Effector memory CD8-positive, alpha-beta T cell (primary cell): ENCODE data around the gene SLIT3.

Experiments
- ATAC-seq: fragments of 150-1000 bp; cut with Tn5 transposase; replicated peaks from 2 replicates; pipeline ENCODE4 v1.10.0; 2021; ENCODE audit warnings: mild to moderate bottlenecking, moderate library complexity
- DNase-seq, 3 experiments: peaks; one replicate each; pipeline ENCODE4 v3.0.0; 2021
- H3K27ac Mint-ChIP-seq, 2 donors: one replicate each; pipeline ENCODE4 v1.8.0; 2022; ENCODE audit warnings: mild to moderate bottlenecking in 2 of 2, mixed read lengths in 2 of 2, moderate library complexity in 2 of 2
- H3K27me3 Mint-ChIP-seq, 2 donors: one replicate each; pipeline ENCODE4 v1.8.0; 2022; ENCODE audit warnings: mixed read lengths in 2 of 2
- H3K36me3 Mint-ChIP-seq: one replicate; pipeline ENCODE4 v1.8.0; 2022; ENCODE audit warnings: mild to moderate bottlenecking, moderate library complexity, mixed read lengths; ENCODE audit not compliant: insufficient read depth
- H3K4me1 Mint-ChIP-seq, 2 donors: one replicate each; pipeline ENCODE4 v1.8.0; 2022; ENCODE audit warnings: low read depth in 2 of 2, mixed read lengths in 2 of 2
- H3K4me3 Mint-ChIP-seq, 2 donors: one replicate each; pipeline ENCODE4 v1.8.0; 2022; ENCODE audit warnings: mild to moderate bottlenecking in 2 of 2, mixed read lengths in 2 of 2, moderate library complexity in 2 of 2
- H3K9me3 Mint-ChIP-seq, 2 donors: one replicate each; pipeline ENCODE4 v1.8.0; 2022; ENCODE audit warnings: mixed read lengths in 2 of 2
- total RNA-seq, 9 experiments: gene quantifications; one replicate each; lab custom pipeline; 2026; lab: John Stamatoyannopoulos, UW

SLIT3 gene
- 0 to 0.36 (median 0.06) reads per million in 9 experiments for total RNA-seq

- Mint-ChIP-seq H3K4me3 (peak within 1 kb of the TSS in 1 of 2 donors; percentile 44), H3K27me3 (peaks cover 41 to 83% of the 10 kb centered on the region in 2 donors), H3K4me1 (peaks cover 4 to 10% of the 10 kb centered on the region in 2 donors), H3K9me3 (no peaks in the 10 kb centered on the region), H3K27ac (no peak within 1 kb of the TSS), H3K36me3 (peaks cover 4% of the 10 kb centered on the region)
- ATAC-seq (no peak), DNase-seq (no peak)
Observed at GRCh38 chr5:169300468-169301385, at the start of gene SLIT3. Gene SLIT3 (minus strand): TSS chr5:169301139. CDS start chr5:169300709, 430 bp downstream.

- peaks cover 0 to under 1% of the 10 kb centered on the region in 2 donors for H3K9me3 Mint-ChIP-seq
- no peak for ATAC-seq
- H3K27ac Mint-ChIP-seq: no peak overlapping the region
- peaks cover 32 to 35% of the 10 kb centered on the region in 2 donors for H3K27me3 Mint-ChIP-seq
- no peak for DNase-seq
- no peaks in the 10 kb centered on the region for H3K36me3 Mint-ChIP-seq
- no peak overlapping the region for H3K4me3 Mint-ChIP-seq
- no peaks in the 10 kb centered on the region for H3K4me1 Mint-ChIP-seq
Observed at GRCh38 chr5:169350016-169350415, 49.1 kb upstream of the SLIT3 start.

GRCh38 chr5:169347786-169348185 lies 46.8 kb upstream of the SLIT3 start:
- no peak overlapping the region for H3K27ac Mint-ChIP-seq
- peaks cover 0 to 2% of the 10 kb centered on the region in 2 donors for H3K4me1 Mint-ChIP-seq
- peaks cover 24 to 43% of the 10 kb centered on the region in 2 donors for H3K27me3 Mint-ChIP-seq
- H3K9me3 Mint-ChIP-seq: peaks cover 0 to 1% of the 10 kb centered on the region in 2 donors
- ATAC-seq: no peak
- no peak for DNase-seq
- no peaks in the 10 kb centered on the region for H3K36me3 Mint-ChIP-seq
- H3K4me3 Mint-ChIP-seq: no peak overlapping the region

GRCh38 chr5:169344629-169345028 lies 43.7 kb upstream of the SLIT3 start:
- DNase-seq (no peak), ATAC-seq (no peak)
- H3K4me3 Mint-ChIP-seq: no peak overlapping the region
- H3K9me3 Mint-ChIP-seq: peaks cover 0 to 1% of the 10 kb centered on the region in 2 donors
- H3K27ac Mint-ChIP-seq: no peak overlapping the region
- H3K4me1 Mint-ChIP-seq: peaks cover 0 to 2% of the 10 kb centered on the region in 2 donors
- no peaks in the 10 kb centered on the region for H3K36me3 Mint-ChIP-seq
- peaks cover 13 to 38% of the 10 kb centered on the region in 2 donors for H3K27me3 Mint-ChIP-seq

DNA sequence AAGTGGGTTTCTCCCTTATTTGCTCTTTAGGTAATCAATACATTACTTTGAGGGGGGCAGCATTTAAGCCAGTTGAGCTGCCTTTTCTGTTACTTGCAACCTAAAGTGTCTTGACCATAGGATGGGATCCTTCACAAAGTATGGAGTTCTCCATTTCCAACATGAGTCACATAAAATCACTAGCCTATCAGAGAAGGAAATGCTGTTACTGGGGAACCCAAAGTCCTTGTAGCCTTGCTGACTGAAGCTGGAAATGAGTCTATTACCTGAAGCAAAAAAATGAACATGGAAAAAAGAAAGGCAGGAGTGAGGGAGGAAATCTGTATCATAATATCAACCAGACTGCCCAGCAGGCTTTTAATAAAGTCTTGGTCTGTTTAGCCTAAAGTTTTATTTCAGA lies 42.8 kb upstream of the SLIT3 start:
- H3K4me1 Mint-ChIP-seq: peaks cover 0 to 2% of the 10 kb centered on the region in 2 donors
- peaks cover 8 to 36% of the 10 kb centered on the region in 2 donors for H3K27me3 Mint-ChIP-seq
- no peak overlapping the region for H3K27ac Mint-ChIP-seq
- no peak for ATAC-seq
- no peak for DNase-seq
- no peak overlapping the region for H3K4me3 Mint-ChIP-seq
- H3K36me3 Mint-ChIP-seq: no peaks in the 10 kb centered on the region
- H3K9me3 Mint-ChIP-seq: peaks cover 0 to 1% of the 10 kb centered on the region in 2 donors

DNA sequence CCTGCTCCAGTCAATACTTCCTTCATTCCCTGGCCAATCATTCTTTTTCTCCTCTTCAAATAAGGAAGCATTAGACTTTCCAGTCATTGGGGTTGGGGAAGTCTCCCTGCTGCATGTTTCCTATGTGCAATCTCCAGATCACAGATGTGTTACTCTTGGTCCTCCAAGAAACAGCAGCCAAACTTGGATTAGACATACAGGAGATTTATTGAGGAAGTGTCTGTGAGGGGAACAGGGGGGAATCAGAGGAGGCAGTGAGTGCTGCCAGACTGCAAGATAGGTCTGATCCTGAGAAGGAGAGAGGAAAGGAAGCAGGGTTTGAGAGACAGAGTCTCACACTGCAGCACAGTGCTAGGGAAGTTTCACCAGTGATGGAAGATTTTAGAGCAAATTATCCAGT lies 40.6 kb upstream of the SLIT3 start:
- Mint-ChIP-seq H3K27me3 (peaks cover 9 to 22% of the 10 kb centered on the region in 2 donors), H3K4me1 (peaks cover 0 to 2% of the 10 kb centered on the region in 2 donors), H3K36me3 (no peaks in the 10 kb centered on the region), H3K27ac (no peak overlapping the region), H3K9me3 (peaks cover 0 to 1% of the 10 kb centered on the region in 2 donors), H3K4me3 (no peak overlapping the region)
- ATAC-seq (no peak), DNase-seq (no peak)

DNA sequence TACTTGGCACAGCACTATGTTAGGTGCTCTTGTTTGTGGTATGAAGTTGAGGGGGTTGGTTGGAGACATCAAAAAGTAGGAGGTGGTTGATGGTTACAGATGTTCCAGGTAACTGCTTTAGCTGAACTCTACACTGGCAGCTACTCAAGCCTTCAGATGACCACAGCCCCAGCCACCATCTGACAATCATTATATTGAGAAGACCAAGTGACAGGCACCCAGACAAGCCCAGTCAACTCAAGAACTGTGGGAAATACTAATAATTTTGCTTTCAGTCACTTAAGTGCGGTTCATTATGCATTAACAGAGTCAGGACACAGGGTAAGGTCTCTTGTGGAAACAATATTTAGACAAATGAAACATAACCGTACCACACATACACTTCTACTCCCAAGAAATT lies 38.9 kb upstream of the SLIT3 start:
- Mint-ChIP-seq H3K9me3 (no peaks in the 10 kb centered on the region), H3K4me1 (peaks cover 0 to 2% of the 10 kb centered on the region in 2 donors), H3K27ac (no peak overlapping the region), H3K36me3 (no peaks in the 10 kb centered on the region), H3K27me3 (peaks cover 9 to 18% of the 10 kb centered on the region in 2 donors), H3K4me3 (no peak overlapping the region)
- ATAC-seq: no peak
- no peak for DNase-seq

GRCh38 chr5:169336242-169336641 lies 35.3 kb upstream of the SLIT3 start:
- H3K27ac Mint-ChIP-seq: no peak overlapping the region
- H3K9me3 Mint-ChIP-seq: no peaks in the 10 kb centered on the region
- H3K36me3 Mint-ChIP-seq: no peaks in the 10 kb centered on the region
- H3K4me1 Mint-ChIP-seq: no peaks in the 10 kb centered on the region
- H3K27me3 Mint-ChIP-seq: peaks cover 12 to 16% of the 10 kb centered on the region in 2 donors
- ATAC-seq: no peak
- no peak overlapping the region for H3K4me3 Mint-ChIP-seq
- DNase-seq: no peak

DNA sequence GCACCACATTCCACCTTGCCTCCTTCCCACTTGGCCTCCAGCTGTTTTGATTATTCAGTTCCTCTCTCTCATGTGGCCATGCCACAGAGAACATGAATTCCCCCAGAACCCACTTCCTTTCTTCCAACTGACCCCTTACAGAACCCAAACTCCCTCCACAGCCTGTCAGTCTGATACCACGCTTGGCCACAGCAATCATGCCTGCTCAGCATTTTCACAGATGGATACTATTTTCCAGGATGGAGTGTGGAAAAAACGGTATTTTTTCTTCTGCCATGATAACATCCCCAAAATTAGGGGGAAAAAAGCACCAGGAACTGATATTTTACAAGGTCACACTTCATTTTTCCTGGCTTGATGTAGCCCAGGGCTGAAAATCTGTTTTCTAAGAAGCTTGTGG lies 34.9 kb upstream of the SLIT3 start:
- no peak for ATAC-seq
- no peaks in the 10 kb centered on the region for H3K4me1 Mint-ChIP-seq
- H3K4me3 Mint-ChIP-seq: no peak overlapping the region
- DNase-seq: no peak
- H3K9me3 Mint-ChIP-seq: no peaks in the 10 kb centered on the region
- H3K36me3 Mint-ChIP-seq: no peaks in the 10 kb centered on the region
- H3K27ac Mint-ChIP-seq: no peak overlapping the region
- peaks cover 12 to 16% of the 10 kb centered on the region in 2 donors for H3K27me3 Mint-ChIP-seq

DNA sequence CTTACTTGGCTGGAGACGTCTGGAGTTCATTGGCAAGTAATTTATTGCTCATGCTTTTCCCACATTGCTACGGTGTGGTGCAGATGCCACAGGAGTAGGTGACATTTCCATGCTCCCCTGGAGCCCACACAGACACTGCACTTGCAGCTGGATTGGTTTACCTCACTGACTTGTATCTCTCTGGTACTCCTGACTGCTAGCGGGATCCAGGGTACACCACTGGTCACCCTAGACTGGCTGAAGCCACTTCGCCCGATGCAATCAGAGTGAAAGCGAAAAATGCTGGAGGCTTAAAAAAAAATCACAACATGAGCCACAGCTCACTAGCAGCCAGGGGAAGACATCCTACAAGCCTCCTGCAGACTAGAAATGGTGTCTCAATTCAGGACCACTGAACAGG lies 32.6 kb upstream of the SLIT3 start:
- no peak overlapping the region for H3K4me3 Mint-ChIP-seq
- no peak overlapping the region for H3K27ac Mint-ChIP-seq
- no peaks in the 10 kb centered on the region for H3K9me3 Mint-ChIP-seq
- no peak for DNase-seq
- peaks cover 12 to 16% of the 10 kb centered on the region in 2 donors for H3K27me3 Mint-ChIP-seq
- no peaks in the 10 kb centered on the region for H3K36me3 Mint-ChIP-seq
- no peaks in the 10 kb centered on the region for H3K4me1 Mint-ChIP-seq
- ATAC-seq: no peak

DNA sequence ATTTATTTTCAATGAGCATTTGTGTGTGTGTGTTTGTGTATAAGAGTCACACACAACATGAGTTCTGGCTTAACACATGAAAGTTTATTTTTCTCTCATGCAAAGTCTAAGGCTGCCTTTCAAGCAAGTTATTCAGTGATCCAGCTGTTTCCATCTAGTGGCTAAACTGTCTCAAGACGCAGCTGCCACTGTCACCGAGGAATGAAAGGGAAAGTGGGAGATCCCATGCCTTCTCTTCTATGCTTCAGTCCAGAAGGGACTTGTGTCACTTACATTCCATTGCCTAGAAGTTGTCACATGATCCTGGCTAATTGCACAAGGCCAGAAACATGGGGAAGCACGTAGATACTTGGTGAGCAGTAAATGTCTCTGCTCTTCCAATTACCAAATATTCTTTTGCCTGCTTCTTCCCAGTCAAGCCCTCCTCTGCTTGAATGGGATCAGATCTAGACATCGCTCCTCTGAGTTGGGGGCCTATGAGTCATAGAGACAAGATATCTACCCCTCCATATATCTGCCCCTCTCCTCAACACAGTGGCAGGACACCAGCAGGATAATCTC lies 30.4 kb upstream of the SLIT3 start:
- Mint-ChIP-seq H3K36me3 (no peaks in the 10 kb centered on the region), H3K27me3 (peaks cover 7 to 12% of the 10 kb centered on the region in 2 donors), H3K27ac (no peak overlapping the region), H3K9me3 (no peaks in the 10 kb centered on the region), H3K4me1 (no peaks in the 10 kb centered on the region), H3K4me3 (no peak overlapping the region)
- DNase-seq (no peak), ATAC-seq (no peak)

- H3K36me3 Mint-ChIP-seq: no peaks in the 10 kb centered on the region
- peaks cover 3 to 14% of the 10 kb centered on the region in 2 donors for H3K27me3 Mint-ChIP-seq
- ATAC-seq: no peak
- H3K9me3 Mint-ChIP-seq: peaks cover 0 to 8% of the 10 kb centered on the region in 2 donors
- no peak overlapping the region for H3K4me3 Mint-ChIP-seq
- H3K4me1 Mint-ChIP-seq: no peaks in the 10 kb centered on the region
- H3K27ac Mint-ChIP-seq: no peak overlapping the region
- DNase-seq: no peak
Observed at GRCh38 chr5:169328401-169328800, 27.5 kb upstream of the SLIT3 start.

- H3K9me3 Mint-ChIP-seq: peaks cover 0 to 8% of the 10 kb centered on the region in 2 donors
- DNase-seq (no peak), ATAC-seq (no peak)
- H3K4me1 Mint-ChIP-seq: no peaks in the 10 kb centered on the region
- H3K27me3 Mint-ChIP-seq: peaks cover 0 to 12% of the 10 kb centered on the region in 2 donors
- H3K27ac Mint-ChIP-seq: no peak overlapping the region
- H3K4me3 Mint-ChIP-seq: no peak overlapping the region
- no peaks in the 10 kb centered on the region for H3K36me3 Mint-ChIP-seq
Observed at GRCh38 chr5:169325273-169325672, 24.3 kb upstream of the SLIT3 start.

DNA sequence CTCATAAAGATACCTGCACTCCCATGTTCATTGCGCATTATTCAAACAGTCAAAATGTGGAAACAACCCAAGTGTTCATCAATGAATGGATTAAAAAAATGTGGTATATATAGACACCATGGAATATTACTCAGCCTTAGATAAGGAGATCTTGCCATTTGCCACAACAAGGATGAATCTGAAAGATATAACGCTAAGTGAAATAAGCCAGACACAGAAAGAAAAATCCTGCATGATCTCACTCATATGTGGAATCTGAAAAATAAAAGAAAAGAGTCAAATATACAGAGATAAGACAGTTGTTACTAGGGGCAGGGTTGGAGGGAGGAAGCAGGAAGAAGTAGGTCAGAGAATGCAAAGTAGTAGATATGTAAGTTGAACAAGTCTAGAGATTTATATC lies 17.6 kb upstream of the SLIT3 start:
- Mint-ChIP-seq H3K27me3 (peaks cover 8 to 10% of the 10 kb centered on the region in 2 donors), H3K9me3 (no peaks in the 10 kb centered on the region), H3K36me3 (no peaks in the 10 kb centered on the region), H3K27ac (no peak overlapping the region), H3K4me3 (no peak overlapping the region), H3K4me1 (no peaks in the 10 kb centered on the region)
- ATAC-seq: no peak
- DNase-seq: no peak
